GM21390 (cell line): ENCODE measurements around the gene INHBE.
A peak's percentile ranks its signal among the peaks of the same experiment; 100 is the strongest.
"Not testable (repeated sequence)": the region's sequence is repeated elsewhere in the genome, so short reads cannot be mapped to it uniquely, and the experiment has no call there.

Source experiments
- ATAC-seq: cut with Tn5 transposase; IDR thresholded peaks from one replicate; pipeline ENCODE4 v1.9.1; 2021; ENCODE audit not compliant: unreplicated experiment

The INHBE gene

GRCh38 chr12:57439762-57440266 is 15.3 kb upstream of the INHBE start:
- no peak for ATAC-seq

- ATAC-seq = not testable (repeated sequence)
Observed at GRCh38 chr12:57441393-57441792, 13.7 kb upstream of the INHBE start.

GRCh38 chr12:57441846-57442427 is 13.2 kb upstream of the INHBE start:
- no peak for ATAC-seq

GRCh38 chr12:57444337-57444736 is 10.8 kb upstream of the INHBE start:
- not testable (repeated sequence) for ATAC-seq

- no peak for ATAC-seq
Observed at GRCh38 chr12:57444744-57445143, 10.4 kb upstream of the INHBE start.

- ATAC-seq = no peak
Observed at GRCh38 chr12:57446292-57446960, 8.7 kb upstream of the INHBE start.

GRCh38 chr12:57448669-57449068 is 6.4 kb upstream of the INHBE start:
- no peak for ATAC-seq

- no peak for ATAC-seq
Observed at GRCh38 chr12:57449375-57449774, 5.7 kb upstream of the INHBE start.

GRCh38 chr12:57450057-57450456 is 5.0 kb upstream of the INHBE start:
- no peak for ATAC-seq

- ATAC-seq = no peak
Observed at GRCh38 chr12:57451233-57451778, 3.8 kb upstream of the INHBE start.

GRCh38 chr12:57452181-57452936 is 2.7 kb upstream of the INHBE start:
- ATAC-seq = peak; percentile 11

- ATAC-seq = peak; percentile 51
Observed at GRCh38 chr12:57452937-57453509, 2.1 kb upstream of the INHBE start.

- no peak for ATAC-seq
Observed at GRCh38 chr12:57454213-57454565, 918 bp upstream of the INHBE start.

- no peak for ATAC-seq
Observed at GRCh38 chr12:57455374-57456144, 452 bp downstream of the INHBE start.

- peak; percentile 32 for ATAC-seq
Observed at GRCh38 chr12:57456145-57456700, 1.1 kb downstream of the INHBE start.

GRCh38 chr12:57456737-57457490 is 1.8 kb downstream of the INHBE start:
- ATAC-seq = no peak

GRCh38 chr12:57458665-57459054 is 3.6 kb downstream of the INHBE start:
- ATAC-seq = no peak

- peak; percentile 51 for ATAC-seq
Observed at GRCh38 chr12:57459055-57459749, 4.1 kb downstream of the INHBE start.
